ENCODE measurements around the gene ELAPOR2. TPM values are rescaled to one million over a fixed set of nuclear protein-coding genes. Genes with fewer than 3 reads are reported as not detected.
A peak's percentile ranks its signal among the peaks of the same experiment; 100 is the strongest.
"Not testable (repeated sequence)": the region's sequence is repeated elsewhere in the genome, so short reads cannot be mapped to it uniquely, and the experiment has no call there.

Gene ELAPOR2
- total RNA-seq, 1 donor from 2014 or later = 39.8 TPM

GRCh38 chr7:87056346-87056745, 3.1 kb downstream of the ELAPOR2 start:
- no peak overlapping the region for H3K4me3 Mint-ChIP-seq
- H3K27ac Mint-ChIP-seq = no peak overlapping the region
- TF ChIP-seq CTCF (conservative IDR thresholded peaks at IDR 0.05) = no peak
- peaks cover 3% of the 10 kb centered on the region for H3K9me3 Mint-ChIP-seq
- H3K36me3 Mint-ChIP-seq = no peaks in the 10 kb centered on the region
- peaks cover 18% of the 10 kb centered on the region for H3K4me1 Mint-ChIP-seq (ENCODE audit: unreplicated experiment)
- no peak for DNase-seq (ENCODE audit: extremely low spot score, unreplicated experiment)
- H3K27me3 Mint-ChIP-seq = peaks cover 19% of the 10 kb centered on the region

- no peak for DNase-seq (ENCODE audit: extremely low spot score, unreplicated experiment)
- no peak for TF ChIP-seq CTCF (conservative IDR thresholded peaks at IDR 0.05)
- Mint-ChIP-seq H3K27ac (no peak overlapping the region), H3K9me3 (peaks cover 9% of the 10 kb centered on the region), H3K4me3 (no peak overlapping the region), H3K4me1 (ENCODE audit: unreplicated experiment) (no peaks in the 10 kb centered on the region), H3K27me3 (no peaks in the 10 kb centered on the region), H3K36me3 (peaks cover 4% of the 10 kb centered on the region)
These were observed 10.6 kb downstream of the ELAPOR2 start for GRCh38 chr7:87048839-87049238.

GRCh38 chr7:87046456-87046855, 13.0 kb downstream of the ELAPOR2 start:
- H3K27ac Mint-ChIP-seq = no peak overlapping the region
- no peaks in the 10 kb centered on the region for H3K4me1 Mint-ChIP-seq (ENCODE audit: unreplicated experiment)
- no peak for DNase-seq (ENCODE audit: extremely low spot score, unreplicated experiment)
- H3K9me3 Mint-ChIP-seq = peaks cover 6% of the 10 kb centered on the region
- H3K27me3 Mint-ChIP-seq = no peaks in the 10 kb centered on the region
- H3K36me3 Mint-ChIP-seq = peaks cover 4% of the 10 kb centered on the region
- no peak for TF ChIP-seq CTCF (conservative IDR thresholded peaks at IDR 0.05)
- no peak overlapping the region for H3K4me3 Mint-ChIP-seq

- H3K9me3 Mint-ChIP-seq; H3K4me1 Mint-ChIP-seq (ENCODE audit: unreplicated experiment); H3K4me3 Mint-ChIP-seq; H3K27ac Mint-ChIP-seq; H3K36me3 Mint-ChIP-seq; DNase-seq (ENCODE audit: extremely low spot score, unreplicated experiment); H3K27me3 Mint-ChIP-seq: not testable (repeated sequence)
These were observed 14.7 kb downstream of the ELAPOR2 start for GRCh38 chr7:87044713-87045112.

- not testable (repeated sequence) for H3K9me3 Mint-ChIP-seq; H3K4me1 Mint-ChIP-seq (ENCODE audit: unreplicated experiment)
These were observed 17.9 kb downstream of the ELAPOR2 start for GRCh38 chr7:87041586-87041985.

GRCh38 chr7:87039691-87040299, 19.7 kb downstream of the ELAPOR2 start:
- DNase-seq (ENCODE audit: extremely low spot score, unreplicated experiment) = peak; percentile 74
- H3K4me3 Mint-ChIP-seq = peak overlapping the region; percentile 92

More at GRCh38 chr7:87041586-87041985, 17.9 kb downstream of the ELAPOR2 start:
- not testable (repeated sequence) for DNase-seq (ENCODE audit: extremely low spot score, unreplicated experiment); H3K27me3 Mint-ChIP-seq; H3K4me3 Mint-ChIP-seq; H3K27ac Mint-ChIP-seq; H3K36me3 Mint-ChIP-seq

More at GRCh38 chr7:87039691-87040299, 19.7 kb downstream of the ELAPOR2 start:
- not testable (repeated sequence) for H3K4me1 Mint-ChIP-seq (ENCODE audit: unreplicated experiment); H3K36me3 Mint-ChIP-seq; H3K9me3 Mint-ChIP-seq; H3K27me3 Mint-ChIP-seq
- peak; percentile 17 for TF ChIP-seq CTCF (conservative IDR thresholded peaks at IDR 0.05)
- H3K27ac Mint-ChIP-seq = peak overlapping the region; percentile 93

All from type B pancreatic cell (in vitro differentiated cells).